Osteocyte (in vitro differentiated cells): ENCODE data around the gene MRTFA. TPM values are rescaled to one million over a fixed set of nuclear protein-coding genes. Genes with fewer than 3 reads are reported as not detected.

Source experiments
- DNase-seq: peaks from one replicate; pipeline ENCODE4 v3.0.0; 2021; ENCODE audit warnings: mixed read lengths; ENCODE audit not compliant: unreplicated experiment; ENCODE audit errors: extremely low spot score
- H3K27ac Mint-ChIP-seq: one replicate; pipeline ENCODE4 v1.8.0; 2021; ENCODE audit warnings: mild to moderate bottlenecking, mixed read lengths; ENCODE audit not compliant: unreplicated experiment
- H3K27me3 Mint-ChIP-seq: one replicate; pipeline ENCODE4 v1.8.0; 2021; ENCODE audit warnings: mixed read lengths; ENCODE audit not compliant: unreplicated experiment
- H3K36me3 Mint-ChIP-seq: one replicate; pipeline ENCODE4 v1.8.0; 2021; ENCODE audit warnings: mixed read lengths; ENCODE audit not compliant: unreplicated experiment
- H3K4me1 Mint-ChIP-seq: one replicate; pipeline ENCODE4 v1.8.0; 2021; ENCODE audit warnings: mixed read lengths; ENCODE audit not compliant: unreplicated experiment
- H3K4me3 Mint-ChIP-seq: one replicate; pipeline ENCODE4 v1.8.0; 2021; ENCODE audit warnings: mild to moderate bottlenecking, moderate library complexity, mixed read lengths; ENCODE audit not compliant: unreplicated experiment
- H3K9me3 Mint-ChIP-seq: one replicate; pipeline ENCODE4 v1.8.0; 2021; ENCODE audit warnings: mixed read lengths; ENCODE audit not compliant: unreplicated experiment
- total RNA-seq: library from RNA; stranded (reverse); gene quantifications from 2 replicates; pipeline ENCODE4 v1.2.1, GENCODE V29; 2021
- TF ChIP-seq, protein P1 (sequence below): fragments of 200-600 bp; sonication (generic); IDR thresholded peaks from 2 replicates; pipeline ENCODE4 v1.5.0; 2021; ENCODE audit warnings: antibody characterized with exemption, mild to moderate bottlenecking, moderate library complexity

Gene MRTFA
- total RNA-seq, 1 donor from 2014 or later, result 59.0 TPM

DNA sequence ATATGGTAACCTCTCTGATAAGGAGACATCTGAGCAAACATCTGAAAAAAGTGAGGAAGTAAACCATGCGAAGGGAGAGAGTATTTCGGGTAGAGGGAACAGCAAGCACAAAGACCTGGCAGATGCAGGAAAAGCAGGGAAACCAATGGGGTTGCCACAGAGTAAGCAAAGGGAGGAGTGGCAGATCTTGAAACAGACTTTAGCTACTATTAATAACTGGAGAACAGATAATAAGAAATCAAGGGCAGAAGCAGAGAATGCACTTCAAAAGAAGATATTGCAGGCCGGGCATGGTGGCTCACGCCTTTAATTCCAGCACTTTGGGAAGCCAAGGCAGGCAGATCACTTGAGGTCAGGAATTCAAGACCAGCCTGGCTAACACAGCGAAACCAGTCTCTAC lies 18.1 kb downstream of the MRTFA start:
- Mint-ChIP-seq H3K27ac (no peak overlapping the region), H3K4me1 (peaks cover 4% of the 10 kb centered on the region), H3K27me3 (no peaks in the 10 kb centered on the region), H3K4me3 (no peak overlapping the region), H3K36me3 (peaks cover 20% of the 10 kb centered on the region), H3K9me3 (peaks cover 12% of the 10 kb centered on the region)
- TF ChIP-seq, protein P1, sequence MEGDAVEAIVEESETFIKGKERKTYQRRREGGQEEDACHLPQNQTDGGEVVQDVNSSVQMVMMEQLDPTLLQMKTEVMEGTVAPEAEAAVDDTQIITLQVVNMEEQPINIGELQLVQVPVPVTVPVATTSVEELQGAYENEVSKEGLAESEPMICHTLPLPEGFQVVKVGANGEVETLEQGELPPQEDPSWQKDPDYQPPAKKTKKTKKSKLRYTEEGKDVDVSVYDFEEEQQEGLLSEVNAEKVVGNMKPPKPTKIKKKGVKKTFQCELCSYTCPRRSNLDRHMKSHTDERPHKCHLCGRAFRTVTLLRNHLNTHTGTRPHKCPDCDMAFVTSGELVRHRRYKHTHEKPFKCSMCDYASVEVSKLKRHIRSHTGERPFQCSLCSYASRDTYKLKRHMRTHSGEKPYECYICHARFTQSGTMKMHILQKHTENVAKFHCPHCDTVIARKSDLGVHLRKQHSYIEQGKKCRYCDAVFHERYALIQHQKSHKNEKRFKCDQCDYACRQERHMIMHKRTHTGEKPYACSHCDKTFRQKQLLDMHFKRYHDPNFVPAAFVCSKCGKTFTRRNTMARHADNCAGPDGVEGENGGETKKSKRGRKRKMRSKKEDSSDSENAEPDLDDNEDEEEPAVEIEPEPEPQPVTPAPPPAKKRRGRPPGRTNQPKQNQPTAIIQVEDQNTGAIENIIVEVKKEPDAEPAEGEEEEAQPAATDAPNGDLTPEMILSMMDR, result no peak
- DNase-seq, result no peak

DNA sequence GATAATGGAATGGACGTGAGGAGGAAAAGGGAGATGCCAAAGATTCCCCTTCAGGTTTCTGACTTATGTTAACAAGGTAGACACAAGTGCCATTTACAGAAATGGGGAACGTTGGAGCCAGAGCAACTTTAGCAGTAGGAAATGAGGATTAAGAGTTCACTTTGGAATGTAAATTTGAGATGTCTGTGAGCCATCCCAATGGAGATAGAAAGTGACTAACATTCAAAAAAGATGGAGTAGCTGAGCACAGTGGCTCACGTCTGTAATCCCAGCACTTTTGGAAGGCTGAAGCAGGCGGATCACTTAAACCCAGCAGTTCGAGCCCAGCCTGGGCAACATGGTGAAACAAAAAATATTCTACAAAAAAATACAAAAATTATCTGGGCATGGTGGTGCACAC lies 19.9 kb downstream of the MRTFA start:
- no peaks in the 10 kb centered on the region for H3K27me3 Mint-ChIP-seq
- H3K4me3 Mint-ChIP-seq, result no peak overlapping the region
- TF ChIP-seq, protein P1, result no peak
- no peak overlapping the region for H3K27ac Mint-ChIP-seq
- H3K36me3 Mint-ChIP-seq, result peaks cover 16% of the 10 kb centered on the region
- H3K4me1 Mint-ChIP-seq, result peaks cover 19% of the 10 kb centered on the region
- no peak for DNase-seq
- H3K9me3 Mint-ChIP-seq, result peaks cover 8% of the 10 kb centered on the region

DNA sequence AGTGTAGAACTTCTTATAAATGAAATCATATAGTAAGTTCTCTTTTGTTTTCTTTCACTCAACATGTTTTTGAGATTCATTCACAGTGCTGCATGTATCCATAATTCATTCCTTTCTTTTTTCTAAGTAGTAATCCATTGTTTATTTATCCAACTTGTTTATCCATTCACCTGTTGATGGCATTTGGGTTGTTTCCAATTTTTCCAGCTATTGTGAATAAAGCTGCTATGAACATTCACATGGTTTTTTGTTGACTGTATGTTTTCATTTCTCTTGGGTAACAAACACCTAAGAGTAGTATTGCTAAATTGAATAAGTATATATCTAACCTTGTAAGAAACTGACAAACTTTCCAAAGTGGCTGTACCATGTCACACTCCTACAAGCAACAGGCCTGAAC lies 23.5 kb downstream of the MRTFA start:
- TF ChIP-seq, protein P1, result no peak
- no peak for DNase-seq
- Mint-ChIP-seq H3K27ac (no peak overlapping the region), H3K36me3 (peaks cover 2% of the 10 kb centered on the region), H3K4me1 (peaks cover 29% of the 10 kb centered on the region), H3K4me3 (no peak overlapping the region), H3K9me3 (no peaks in the 10 kb centered on the region), H3K27me3 (no peaks in the 10 kb centered on the region)

DNA sequence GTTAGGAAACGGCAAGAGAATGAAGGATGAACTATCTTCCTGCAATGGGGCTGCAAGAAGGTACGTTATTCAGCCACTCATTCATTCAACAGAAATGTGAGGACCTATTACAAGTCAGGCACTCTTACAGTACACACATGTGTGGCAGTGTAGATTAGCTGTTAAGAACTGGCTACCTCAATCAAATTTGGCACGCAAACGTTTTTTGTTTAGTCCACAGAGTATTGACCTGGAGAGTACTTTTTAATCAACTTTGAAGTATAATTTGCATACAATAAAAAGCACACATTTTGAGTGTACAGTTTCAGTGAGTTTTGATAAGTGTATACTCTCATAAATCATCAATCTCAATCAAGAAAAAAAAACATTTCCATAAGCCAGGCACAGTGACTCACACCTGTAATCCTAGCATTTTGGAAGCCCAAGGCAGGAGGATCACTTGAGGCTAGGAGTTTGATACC lies 24.2 kb downstream of the MRTFA start:
- TF ChIP-seq, protein P1, result no peak
- H3K27ac Mint-ChIP-seq, result no peak overlapping the region
- DNase-seq, result no peak
- H3K9me3 Mint-ChIP-seq, result no peaks in the 10 kb centered on the region
- H3K36me3 Mint-ChIP-seq, result peaks cover 2% of the 10 kb centered on the region
- H3K27me3 Mint-ChIP-seq, result no peaks in the 10 kb centered on the region
- no peak overlapping the region for H3K4me3 Mint-ChIP-seq
- H3K4me1 Mint-ChIP-seq, result peaks cover 34% of the 10 kb centered on the region

DNA sequence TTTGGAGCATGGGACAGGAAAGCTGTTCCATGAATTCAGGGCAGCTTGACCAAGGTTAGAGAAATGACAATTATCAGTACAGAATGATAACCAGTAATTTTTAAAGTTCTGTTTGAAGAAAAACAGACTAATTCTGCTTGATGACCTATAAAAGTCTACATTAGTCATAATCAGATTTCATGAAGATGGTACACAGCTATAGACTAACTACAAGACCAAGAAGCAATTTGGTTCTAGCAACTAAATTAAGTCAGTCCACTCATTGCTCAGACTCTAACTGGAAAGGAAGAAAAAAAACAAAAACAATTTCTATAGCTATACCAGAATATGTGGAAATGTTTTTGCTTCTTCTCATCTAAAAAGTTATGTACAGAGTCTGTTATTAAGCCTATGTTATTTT lies 24.9 kb downstream of the MRTFA start:
- peaks cover 2% of the 10 kb centered on the region for H3K36me3 Mint-ChIP-seq
- no peak overlapping the region for H3K27ac Mint-ChIP-seq
- no peaks in the 10 kb centered on the region for H3K27me3 Mint-ChIP-seq
- peaks cover 38% of the 10 kb centered on the region for H3K4me1 Mint-ChIP-seq
- H3K4me3 Mint-ChIP-seq, result no peak overlapping the region
- no peaks in the 10 kb centered on the region for H3K9me3 Mint-ChIP-seq
- no peak for DNase-seq
- TF ChIP-seq, protein P1, result no peak
